ENCODE measurements around the gene HEATR5A. TPM values are rescaled to one million over a fixed set of nuclear protein-coding genes. Genes with fewer than 3 reads are reported as not detected.

HEATR5A gene
- total RNA-seq, 1 donor from 2014 or later, result 23.6 TPM

DNA sequence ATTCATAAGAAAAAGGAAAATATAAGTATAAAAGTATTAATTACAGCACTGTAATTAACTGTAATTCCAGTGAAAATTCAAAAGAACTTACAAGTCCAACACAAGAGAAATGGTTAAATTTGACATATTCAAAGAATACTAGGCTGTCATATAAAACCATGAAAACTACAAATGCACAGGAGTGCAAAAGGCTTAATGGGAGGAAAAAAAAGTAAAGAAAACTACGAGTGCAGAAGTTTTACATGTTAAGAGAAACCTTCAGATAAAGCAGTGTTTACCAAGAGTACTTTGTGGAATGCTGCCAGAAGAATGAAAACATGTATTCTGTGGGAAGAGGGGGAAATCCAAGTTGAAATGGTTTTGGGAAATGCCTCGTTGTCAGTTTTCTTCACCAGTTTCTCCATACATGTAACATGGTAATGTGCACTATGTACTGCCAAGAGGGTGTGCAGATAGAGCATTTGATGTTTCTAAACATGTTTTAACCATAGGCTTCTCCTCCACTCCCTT lies 9.1 kb downstream of the HEATR5A start:
- H3K27me3 Mint-ChIP-seq, result no peaks in the 10 kb centered on the region
- H3K4me3 Mint-ChIP-seq, result no peak overlapping the region
- peaks cover 12% of the 10 kb centered on the region for H3K4me1 Mint-ChIP-seq
- DNase-seq, result no peak
- no peaks in the 10 kb centered on the region for H3K9me3 Mint-ChIP-seq
- peaks cover 4% of the 10 kb centered on the region for H3K36me3 Mint-ChIP-seq (ENCODE audit: low read depth)
- intact Hi-C loops (cut with micrococcal nuclease), result no loop called here
- no peak overlapping the region for H3K27ac Mint-ChIP-seq

DNA sequence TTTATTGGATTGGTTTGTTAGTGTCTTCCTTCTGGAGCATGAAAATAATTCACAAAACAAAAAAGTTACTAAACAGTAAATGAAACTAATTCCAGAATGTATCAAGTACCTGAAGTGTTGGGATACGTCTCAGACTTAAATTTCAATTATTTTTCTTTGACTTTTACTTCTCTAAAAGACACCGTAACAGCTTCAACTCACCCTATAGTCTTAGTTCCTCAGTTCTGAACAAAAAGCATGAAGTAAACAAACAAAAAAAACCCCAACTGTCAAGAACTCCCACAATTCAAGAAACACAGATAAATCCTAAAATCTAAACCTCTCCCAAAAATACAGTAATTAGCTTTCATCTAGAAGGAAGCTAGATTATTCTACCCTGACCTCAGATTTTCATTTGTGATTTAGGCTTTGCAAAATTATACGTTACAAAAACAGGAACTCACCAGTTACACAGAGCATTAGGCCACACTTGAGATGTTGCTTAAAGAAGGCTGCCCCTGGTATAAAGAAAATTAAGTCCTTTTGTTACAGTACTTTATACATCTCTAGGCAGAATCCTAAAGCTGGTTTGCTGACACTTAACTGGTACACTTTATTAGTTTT lies 10.2 kb downstream of the HEATR5A start:
- intact Hi-C loops (cut with micrococcal nuclease), result no loop called here
- Mint-ChIP-seq H3K36me3 (ENCODE audit: low read depth) (peaks cover 4% of the 10 kb centered on the region), H3K27ac (no peak overlapping the region), H3K4me1 (peaks cover 12% of the 10 kb centered on the region), H3K9me3 (no peaks in the 10 kb centered on the region), H3K4me3 (no peak overlapping the region), H3K27me3 (no peaks in the 10 kb centered on the region)
- no peak for DNase-seq

DNA sequence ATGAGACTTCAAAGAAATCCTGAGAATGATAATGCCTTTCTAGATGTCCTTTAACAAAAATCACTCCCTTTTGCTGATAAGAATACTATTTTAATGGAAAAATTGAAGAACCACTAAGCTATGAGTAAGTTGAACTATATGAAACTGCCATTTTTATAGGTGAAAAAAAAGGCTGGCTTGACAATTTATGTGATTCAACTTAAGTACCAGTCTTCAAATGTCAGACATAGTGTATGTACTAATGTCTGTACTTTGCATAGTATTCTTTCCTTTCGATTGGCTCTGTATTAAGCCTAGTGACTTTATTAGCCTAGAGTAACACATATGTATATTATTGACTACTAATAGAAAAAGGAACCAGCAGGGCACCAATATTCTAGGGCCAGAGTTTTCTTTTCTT lies 11.9 kb downstream of the HEATR5A start:
- DNase-seq, result no peak
- Mint-ChIP-seq H3K9me3 (no peaks in the 10 kb centered on the region), H3K4me1 (peaks cover 4% of the 10 kb centered on the region), H3K27me3 (no peaks in the 10 kb centered on the region), H3K36me3 (ENCODE audit: low read depth) (peaks cover 4% of the 10 kb centered on the region), H3K4me3 (no peak overlapping the region), H3K27ac (no peak overlapping the region)
- intact Hi-C loops (cut with micrococcal nuclease), result no loop called here

DNA sequence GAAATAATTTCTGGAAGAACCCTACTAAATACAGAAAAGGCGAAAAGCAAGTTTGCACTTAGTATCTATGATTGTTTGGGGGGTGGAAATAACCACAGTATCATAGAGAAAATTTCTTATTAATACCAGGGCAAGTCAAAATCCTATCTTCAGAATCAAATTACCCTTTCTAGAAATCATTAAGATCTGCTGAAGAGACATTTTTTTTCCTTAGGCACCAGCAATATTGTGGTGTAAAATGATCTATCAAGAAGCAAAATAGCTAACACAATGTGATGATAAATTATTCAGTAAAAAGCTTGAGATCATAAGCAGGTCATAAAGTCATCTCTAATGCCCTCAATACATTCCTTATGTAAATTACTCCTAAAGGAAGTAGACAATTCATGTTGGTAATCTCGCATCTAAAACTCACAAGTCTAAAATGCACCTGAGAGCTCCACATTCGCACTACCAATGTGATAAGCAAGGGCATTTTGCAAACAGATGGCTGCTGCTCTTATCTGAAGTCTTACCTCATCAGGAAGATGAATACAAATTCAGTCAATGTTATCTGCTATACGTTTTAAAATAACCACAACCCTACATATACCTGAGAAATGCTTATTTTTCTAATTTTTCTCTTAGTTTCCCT lies 14.6 kb downstream of the HEATR5A start:
- Mint-ChIP-seq H3K4me1 (peaks cover 10% of the 10 kb centered on the region), H3K4me3 (no peak overlapping the region), H3K9me3 (no peaks in the 10 kb centered on the region), H3K27ac (no peak overlapping the region), H3K27me3 (no peaks in the 10 kb centered on the region), H3K36me3 (ENCODE audit: low read depth) (peaks cover 6% of the 10 kb centered on the region)
- intact Hi-C loops (cut with micrococcal nuclease), result no loop called here
- no peak for DNase-seq

DNA sequence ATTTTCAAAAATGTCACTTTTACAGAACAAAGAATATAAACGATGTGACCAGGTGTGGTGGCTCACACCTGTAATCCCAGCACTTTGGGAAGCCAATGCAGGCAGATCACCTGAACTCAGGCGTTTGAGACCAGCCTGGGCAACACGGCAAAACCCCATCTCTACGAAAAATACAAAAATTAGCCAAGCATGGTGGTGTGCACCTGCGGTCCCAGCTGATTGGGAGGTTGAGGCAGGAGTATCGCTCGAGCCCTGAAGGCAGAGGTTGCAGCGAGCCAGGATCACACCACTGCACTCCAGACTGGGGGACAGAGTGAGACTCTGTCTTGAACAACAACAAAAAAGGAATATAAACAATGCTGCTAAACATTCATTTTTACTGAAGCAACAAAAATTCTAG lies 15.2 kb downstream of the HEATR5A start:
- Mint-ChIP-seq H3K9me3 (no peaks in the 10 kb centered on the region), H3K4me1 (peaks cover 10% of the 10 kb centered on the region), H3K36me3 (ENCODE audit: low read depth) (peaks cover 6% of the 10 kb centered on the region), H3K4me3 (no peak overlapping the region), H3K27ac (no peak overlapping the region), H3K27me3 (no peaks in the 10 kb centered on the region)
- intact Hi-C loops (cut with micrococcal nuclease), result no loop called here
- no peak for DNase-seq

DNA sequence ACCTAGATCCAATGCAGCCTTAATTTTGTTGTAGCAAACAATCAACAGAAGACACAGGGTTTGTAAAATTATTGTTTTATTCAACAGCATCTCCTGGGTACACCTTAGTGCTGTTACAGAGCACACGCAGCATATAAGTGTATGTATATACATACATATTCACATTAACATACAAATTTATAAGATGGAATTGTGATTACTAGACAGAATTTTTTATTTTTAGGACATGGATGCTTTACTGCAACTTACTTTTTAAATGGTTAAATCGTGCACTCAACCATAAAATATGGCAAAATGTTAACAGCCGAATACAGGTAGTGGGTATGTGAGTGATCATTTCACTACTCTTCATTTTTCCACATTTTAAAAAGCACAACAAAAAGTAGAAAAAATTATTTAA lies 16.6 kb downstream of the HEATR5A start:
- H3K27me3 Mint-ChIP-seq, result no peaks in the 10 kb centered on the region
- peaks cover 10% of the 10 kb centered on the region for H3K36me3 Mint-ChIP-seq (ENCODE audit: low read depth)
- DNase-seq, result no peak
- peaks cover 13% of the 10 kb centered on the region for H3K4me1 Mint-ChIP-seq
- no peaks in the 10 kb centered on the region for H3K9me3 Mint-ChIP-seq
- no peak overlapping the region for H3K4me3 Mint-ChIP-seq
- intact Hi-C loops (cut with micrococcal nuclease), result loop anchor here (5.0 kb wide), 1 partner anchor 131 kb away; no protein-coding TSS in a partner anchor
- H3K27ac Mint-ChIP-seq, result no peak overlapping the region

DNA sequence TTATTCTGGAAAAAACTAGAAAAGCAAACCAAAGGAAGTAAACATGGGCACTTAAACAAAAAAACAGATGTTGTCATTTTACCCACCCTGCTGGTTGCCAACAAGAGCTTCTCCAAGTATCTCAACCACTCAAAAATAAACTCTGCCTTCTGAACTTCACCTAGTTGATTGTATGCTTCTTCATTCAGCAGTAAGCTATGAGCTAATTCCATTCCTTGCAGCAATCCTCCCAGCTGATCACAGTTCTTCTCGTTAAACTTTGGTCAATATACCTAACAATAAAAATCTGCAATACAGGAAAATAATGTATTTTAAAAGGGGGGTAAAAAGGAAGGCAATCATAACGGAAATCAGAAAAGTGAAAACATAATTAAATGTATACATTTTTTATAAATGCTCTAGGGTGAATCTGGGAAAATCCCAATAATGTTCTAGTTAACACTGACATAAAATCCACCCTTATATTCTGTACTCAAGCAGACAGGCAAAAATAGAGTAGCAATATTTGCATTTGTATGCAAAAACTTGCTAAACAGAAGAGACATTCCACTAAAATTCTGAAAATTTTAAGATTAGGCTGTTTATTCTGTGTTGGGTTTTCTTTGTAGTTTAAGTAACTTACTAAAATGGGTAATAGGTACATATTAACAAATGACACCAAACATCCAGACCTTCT lies 17.4 kb downstream of the HEATR5A start:
- Mint-ChIP-seq H3K4me1 (peaks cover 16% of the 10 kb centered on the region), H3K27ac (no peak overlapping the region), H3K9me3 (no peaks in the 10 kb centered on the region), H3K4me3 (no peak overlapping the region), H3K36me3 (ENCODE audit: low read depth) (peaks cover 17% of the 10 kb centered on the region), H3K27me3 (no peaks in the 10 kb centered on the region)
- intact Hi-C loops (cut with micrococcal nuclease), result loop anchor here (5.0 kb wide), 1 partner anchor 131 kb away; no protein-coding TSS in a partner anchor
- no peak for DNase-seq

DNA sequence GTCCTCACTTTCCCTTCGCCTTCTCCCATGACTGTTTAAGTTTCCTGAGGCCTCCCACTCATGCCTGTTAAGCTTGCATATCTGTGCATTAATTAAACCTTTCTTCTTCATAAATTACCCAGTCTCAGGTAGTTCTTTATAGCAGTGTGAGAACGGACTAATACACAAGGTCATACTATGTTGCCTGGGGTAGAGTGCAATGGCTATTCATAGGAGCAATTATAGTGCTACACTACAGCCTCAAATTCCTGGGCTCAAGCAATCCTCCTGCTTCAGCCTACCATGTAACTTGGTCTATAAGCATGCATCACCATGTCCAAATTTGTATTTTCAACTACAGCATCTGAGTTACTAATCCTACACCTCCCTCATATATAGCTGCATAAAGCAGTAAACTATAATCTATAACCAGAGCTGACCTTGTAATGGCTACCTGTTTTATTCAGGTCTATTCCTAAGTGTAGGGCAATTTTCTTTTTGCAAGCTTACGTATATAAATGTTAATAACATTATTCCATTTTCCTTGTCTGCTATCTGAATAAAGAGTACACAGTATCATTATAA lies 18.9 kb downstream of the HEATR5A start:
- Mint-ChIP-seq H3K4me3 (no peak overlapping the region), H3K9me3 (no peaks in the 10 kb centered on the region), H3K27ac (no peak overlapping the region), H3K27me3 (no peaks in the 10 kb centered on the region), H3K36me3 (ENCODE audit: low read depth) (peaks cover 22% of the 10 kb centered on the region), H3K4me1 (peaks cover 16% of the 10 kb centered on the region)
- DNase-seq, result no peak
- intact Hi-C loops (cut with micrococcal nuclease), result loop anchor here (5.0 kb wide), 1 partner anchor 129 kb away; no protein-coding TSS in a partner anchor

DNA sequence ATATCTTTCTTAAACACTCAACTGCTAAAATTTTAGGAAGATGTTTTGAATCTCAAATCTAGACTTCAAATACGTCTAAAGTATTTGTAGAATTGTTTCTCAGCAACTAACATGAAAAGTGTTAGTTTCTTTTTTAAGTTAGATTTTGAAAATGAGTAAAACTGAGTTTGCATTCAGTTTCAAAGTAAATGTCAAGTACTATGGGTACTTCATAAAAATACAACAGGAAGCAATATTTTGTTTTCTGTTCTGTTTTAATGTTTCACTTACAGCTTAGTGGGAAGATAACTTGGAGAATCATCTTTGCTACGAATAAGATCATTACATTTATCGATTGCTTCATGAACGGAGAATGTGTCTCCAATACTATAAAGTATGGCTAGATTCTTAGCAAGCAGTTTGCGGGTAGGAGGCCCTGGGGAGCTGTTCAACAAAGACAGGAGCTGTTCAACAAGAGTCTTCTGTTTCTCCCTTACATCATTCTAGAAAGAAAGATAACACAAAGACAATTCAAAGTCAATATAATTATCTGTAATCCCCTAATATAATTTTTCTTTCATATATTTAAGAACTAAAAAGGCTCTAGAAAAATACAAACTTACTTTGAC lies 20.2 kb downstream of the HEATR5A start:
- DNase-seq, result no peak
- intact Hi-C loops (cut with micrococcal nuclease), result loop anchor here (1.0 to 5.0 kb wide), 4 partner anchors 11 to 128 kb away; no protein-coding TSS in a partner anchor
- H3K36me3 Mint-ChIP-seq (ENCODE audit: low read depth), result peaks cover 22% of the 10 kb centered on the region
- H3K27me3 Mint-ChIP-seq, result no peaks in the 10 kb centered on the region
- peak overlapping the region; percentile 80 for H3K27ac Mint-ChIP-seq
- peaks cover 19% of the 10 kb centered on the region for H3K4me1 Mint-ChIP-seq
- H3K9me3 Mint-ChIP-seq, result no peaks in the 10 kb centered on the region
- peak overlapping the region; percentile 28 for H3K4me3 Mint-ChIP-seq

DNA sequence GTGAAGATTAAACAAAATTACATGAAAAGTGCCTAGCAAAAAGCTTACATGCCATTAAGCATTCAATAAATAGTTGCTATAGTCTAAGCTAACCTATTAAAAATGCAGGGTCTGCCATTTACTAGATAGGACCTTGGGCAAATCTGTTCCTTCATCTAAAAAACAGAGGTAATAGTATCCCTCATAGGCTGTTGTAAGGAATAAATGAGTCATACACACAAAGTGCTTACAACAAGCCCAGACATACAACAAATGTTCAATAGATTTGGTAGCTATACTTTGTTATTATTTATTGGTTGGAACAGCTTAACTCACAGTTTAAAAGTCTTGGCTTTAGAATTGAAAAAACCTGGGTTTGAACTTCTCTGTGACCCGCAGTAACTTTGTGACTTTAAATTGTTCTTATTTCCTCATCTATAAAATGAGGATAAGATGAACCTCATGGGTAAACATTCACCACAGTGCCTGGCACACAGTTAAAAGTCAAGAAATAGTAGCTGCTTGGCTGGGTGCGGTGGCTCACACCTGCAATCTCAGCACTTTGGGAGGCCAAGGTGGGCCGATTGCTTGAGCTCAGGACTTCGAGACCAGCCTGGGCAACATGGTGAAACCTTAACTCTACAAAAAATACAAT lies 24.7 kb downstream of the HEATR5A start:
- H3K4me3 Mint-ChIP-seq, result no peak overlapping the region
- no peaks in the 10 kb centered on the region for H3K27me3 Mint-ChIP-seq
- no peaks in the 10 kb centered on the region for H3K9me3 Mint-ChIP-seq
- DNase-seq, result no peak
- H3K27ac Mint-ChIP-seq, result no peak overlapping the region
- peaks cover 23% of the 10 kb centered on the region for H3K36me3 Mint-ChIP-seq (ENCODE audit: low read depth)
- intact Hi-C loops (cut with micrococcal nuclease), result no loop called here
- H3K4me1 Mint-ChIP-seq, result peaks cover 19% of the 10 kb centered on the region

DNA sequence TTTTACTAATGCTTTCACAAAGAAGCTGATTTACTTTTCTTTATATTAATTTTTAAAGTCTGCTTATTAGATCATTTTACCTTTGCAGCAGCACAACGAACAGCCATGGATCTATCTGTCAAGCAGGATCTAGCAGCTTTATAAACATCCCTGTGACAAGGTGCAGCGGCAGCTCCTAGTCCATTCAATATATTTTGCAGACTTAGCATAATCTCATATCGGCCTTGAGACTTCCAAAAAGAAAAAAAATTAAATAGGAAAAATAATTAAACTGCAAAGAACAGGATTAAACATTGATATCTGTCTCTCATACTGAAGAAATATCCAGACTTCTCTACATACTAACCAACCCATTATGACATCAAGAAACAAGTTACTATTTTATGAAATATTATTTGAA lies 25.2 kb downstream of the HEATR5A start:
- no peak for DNase-seq
- intact Hi-C loops (cut with micrococcal nuclease), result no loop called here
- Mint-ChIP-seq H3K27me3 (no peaks in the 10 kb centered on the region), H3K27ac (no peak overlapping the region), H3K36me3 (ENCODE audit: low read depth) (peaks cover 23% of the 10 kb centered on the region), H3K4me3 (no peak overlapping the region), H3K9me3 (no peaks in the 10 kb centered on the region), H3K4me1 (peaks cover 19% of the 10 kb centered on the region)

DNA sequence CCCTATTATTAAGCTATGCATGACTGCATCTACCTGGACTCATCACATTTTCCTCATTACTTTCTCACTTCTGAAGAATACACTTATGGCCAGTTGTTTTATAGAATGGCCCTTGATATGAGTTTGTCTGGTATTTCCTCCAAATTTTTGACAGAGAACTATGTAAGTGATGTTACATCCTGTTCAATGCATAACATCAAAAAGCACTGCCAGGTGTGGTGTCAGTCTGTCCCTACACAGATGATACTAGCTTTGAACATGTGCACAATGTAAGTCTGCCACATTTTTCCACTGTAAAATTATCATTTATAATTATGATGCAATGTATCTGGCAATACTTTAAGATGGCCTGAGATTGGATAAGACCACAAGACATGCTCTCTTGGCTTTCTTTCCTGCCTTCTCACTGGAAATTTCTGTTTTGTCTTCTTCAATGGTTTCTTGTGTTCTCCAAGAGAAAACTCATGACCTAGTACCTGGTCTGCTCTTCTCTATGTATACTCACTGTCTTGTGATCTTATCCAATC lies 28.3 kb downstream of the HEATR5A start:
- H3K27me3 Mint-ChIP-seq, result no peaks in the 10 kb centered on the region
- H3K36me3 Mint-ChIP-seq (ENCODE audit: low read depth), result peaks cover 13% of the 10 kb centered on the region
- DNase-seq, result no peak
- intact Hi-C loops (cut with micrococcal nuclease), result no loop called here
- no peak overlapping the region for H3K27ac Mint-ChIP-seq
- no peak overlapping the region for H3K4me3 Mint-ChIP-seq
- H3K9me3 Mint-ChIP-seq, result no peaks in the 10 kb centered on the region
- peaks cover 26% of the 10 kb centered on the region for H3K4me1 Mint-ChIP-seq

DNA sequence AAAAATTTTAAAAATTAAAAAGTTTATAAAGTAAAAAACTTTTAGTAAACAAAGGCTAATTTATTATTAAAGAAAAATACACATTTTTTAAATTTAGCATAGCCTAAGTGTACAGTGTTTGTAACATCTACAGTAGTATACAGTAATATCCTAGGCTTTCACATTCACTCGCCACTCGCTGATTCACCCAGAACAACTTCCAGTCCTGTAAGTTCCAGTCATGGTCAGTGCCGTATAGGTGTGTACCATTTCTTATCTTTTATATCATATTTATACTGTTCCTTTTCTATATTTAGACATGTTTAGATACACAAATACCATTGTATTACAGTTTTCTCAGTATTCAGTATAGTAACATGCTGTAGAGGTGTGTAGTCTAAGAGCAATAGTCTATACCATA lies 28.9 kb downstream of the HEATR5A start:
- Mint-ChIP-seq H3K4me1 (peaks cover 26% of the 10 kb centered on the region), H3K27ac (no peak overlapping the region), H3K9me3 (no peaks in the 10 kb centered on the region), H3K36me3 (ENCODE audit: low read depth) (peaks cover 14% of the 10 kb centered on the region), H3K4me3 (no peak overlapping the region), H3K27me3 (no peaks in the 10 kb centered on the region)
- intact Hi-C loops (cut with micrococcal nuclease), result no loop called here
- DNase-seq, result no peak

All from activated CD4-positive, alpha-beta T cell treated with anti-CD3 and anti-CD28 coated beads, Interleukin-2, amount 10 ng/mL, durations not matched to agents 24 days and 14 days (primary cell).